Caco-2 (cell line): ENCODE results near the gene GBP4. TPM values are rescaled to one million over a fixed set of nuclear protein-coding genes. Genes with fewer than 3 reads are reported as not detected.

ENCODE experiments used
- BruUV-seq: library from RNA; stranded (reverse); fragments of 400-500 nt; replicated peaks from 2 replicates; lab custom pipeline; 2021; lab: Mats Ljungman, UMichigan
- CTCF ChIA-PET: fragments of 300-600 bp; sonication (Branson Sonifier 250); formaldehyde crosslinking; loops from one replicate; lab custom pipeline; 2022; ENCODE audit warnings: antibody characterized with exemption; lab: Charles Lee
- POLR2A ChIA-PET: fragments of 300-600 bp; sonication (Branson Sonifier 250); formaldehyde crosslinking; loops from one replicate; lab custom pipeline; 2022; ENCODE audit warnings: antibody characterized with exemption; lab: Charles Lee
- DNase-seq, 2 experiments: peaks; one replicate each; pipeline versions ENCODE4 v3.0.0 to v3.0.0-alpha.2; 2020 to 2022
- H3K27me3 ChIP-seq: replicated peaks from 2 replicates; pipeline ENCODE4 v1.6.0; 2011; ENCODE audit warnings: low read length; ENCODE audit not compliant: control insufficient read depth, insufficient read depth
- H3K36me3 ChIP-seq: 2 replicates; pipeline ENCODE4 v1.5.1; 2011; ENCODE audit warnings: low read length; ENCODE audit not compliant: control insufficient read depth, insufficient read depth
- H3K4me1 ChIP-seq: fragments of 250-450 bp; sonication (Bioruptor Pico); 2 replicates; pipeline ENCODE4 v1.5.1; 2020; ENCODE audit warnings: mild to moderate bottlenecking
- H3K4me3 ChIP-seq: 2 replicates; pipeline ENCODE4 v1.5.1; 2011; ENCODE audit warnings: low read depth, mild to moderate bottlenecking, control low read depth, low read length
- H3K9me3 ChIP-seq: fragments of 250-450 bp; sonication (Bioruptor Pico); 2 replicates; pipeline ENCODE4 v1.5.1; 2020; ENCODE audit warnings: mild to moderate bottlenecking, moderate library complexity
- H3K27ac Mint-ChIP-seq: one replicate; pipeline ENCODE4 v1.8.0; 2022; ENCODE audit warnings: mixed read lengths; ENCODE audit not compliant: unreplicated experiment
- H3K27me3 Mint-ChIP-seq: one replicate; pipeline ENCODE4 v1.8.0; 2022; ENCODE audit warnings: mixed read lengths; ENCODE audit not compliant: insufficient read depth, unreplicated experiment
- H3K36me3 Mint-ChIP-seq: one replicate; pipeline ENCODE4 v1.8.0; 2022; ENCODE audit warnings: mild to moderate bottlenecking, mixed read lengths; ENCODE audit not compliant: insufficient read depth, unreplicated experiment
- H3K4me1 Mint-ChIP-seq: one replicate; pipeline ENCODE4 v1.8.0; 2022; ENCODE audit warnings: low read depth, mixed read lengths; ENCODE audit not compliant: unreplicated experiment
- H3K4me3 Mint-ChIP-seq: one replicate; pipeline ENCODE4 v1.8.0; 2022; ENCODE audit warnings: mild to moderate bottlenecking, moderate library complexity, mixed read lengths; ENCODE audit not compliant: unreplicated experiment
- H3K9me3 Mint-ChIP-seq: one replicate; pipeline ENCODE4 v1.8.0; 2022; ENCODE audit warnings: mixed read lengths; ENCODE audit not compliant: unreplicated experiment
- CTCF ChIP-seq, 2 experiments: fragments of 200-600 bp in 1 of 2; IDR thresholded peaks; 1 replicate in 1 of 2; 2 replicates in 1 of 2; pipeline versions ENCODE4 v1.5.1 to v1.8.0; 2011 to 2022; ENCODE audit warnings: antibody characterized with exemption in 1 of 2, control low read depth in 1 of 2, inconsistent platforms in 1 of 2, low read depth in 1 of 2, low read length in 1 of 2, mild to moderate bottlenecking in 1 of 2, moderate library complexity in 1 of 2; ENCODE audit not compliant: insufficient read depth in 1 of 2, severe bottlenecking in 1 of 2, unreplicated experiment in 1 of 2
- intact Hi-C: fragments of 100-400 bp; cut with micrococcal nuclease; formaldehyde crosslinking; loops from one replicate; pipeline ENCODE4 v1.10.0; 2022; ENCODE audit not compliant: unreplicated experiment
- total RNA-seq: library from RNA; stranded (reverse); gene quantifications from 2 replicates; pipeline ENCODE4 v1.2.3, GENCODE V29; 2022

The GBP4 gene
- total RNA-seq, 1 experiment from 2014 or later, result not detected

DNA sequence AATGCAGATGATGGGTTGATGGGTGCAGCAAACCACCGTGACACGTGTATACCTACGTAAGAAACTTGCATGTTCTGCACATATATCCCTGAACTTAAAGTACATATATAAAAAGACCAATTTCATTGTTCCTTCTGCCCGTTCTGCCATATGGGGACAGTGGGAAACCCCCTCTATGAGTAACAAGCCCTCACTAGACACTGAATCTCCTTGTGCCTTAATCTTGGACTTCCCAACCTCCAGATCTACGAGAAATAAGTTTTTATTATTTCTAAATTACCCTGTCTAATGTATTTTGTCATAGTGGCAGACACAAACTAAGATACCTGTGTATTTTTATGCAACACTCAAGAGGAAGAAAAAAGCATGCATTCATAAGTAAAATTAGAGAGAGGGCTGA lies 32.9 kb downstream of the GBP4 start:
- Histone ChIP-seq H3K27me3 (no peaks in the 10 kb centered on the region; the same call in 1 of the 2 replicates), H3K36me3 (no peaks in the 10 kb centered on the region), H3K9me3 (no peaks in the 10 kb centered on the region), H3K4me3 (no peak overlapping the region), H3K4me1 (no peaks in the 10 kb centered on the region)
- no peak for DNase-seq
- H3K36me3 Mint-ChIP-seq, result no peaks in the 10 kb centered on the region
- ChIA-PET CTCF (no interaction called here), POLR2A (no interaction called here)
- no peaks in the 10 kb centered on the region for H3K4me1 Mint-ChIP-seq
- H3K27me3 Mint-ChIP-seq, result no peaks in the 10 kb centered on the region
- intact Hi-C loops, result no loop called here
- H3K9me3 Mint-ChIP-seq, result no peaks in the 10 kb centered on the region
- TF ChIP-seq CTCF (IDR thresholded peaks at IDR 0.05; ENCODE audit: insufficient read depth in 1 of 2, low read depth in 1 of 2, low read length in 1 of 2, severe bottlenecking in 1 of 2, unreplicated experiment in 1 of 2), result no peak
- H3K27ac Mint-ChIP-seq, result no peak overlapping the region
- H3K4me3 Mint-ChIP-seq, result no peak overlapping the region
- BruUV-seq, result no TSS peak

DNA sequence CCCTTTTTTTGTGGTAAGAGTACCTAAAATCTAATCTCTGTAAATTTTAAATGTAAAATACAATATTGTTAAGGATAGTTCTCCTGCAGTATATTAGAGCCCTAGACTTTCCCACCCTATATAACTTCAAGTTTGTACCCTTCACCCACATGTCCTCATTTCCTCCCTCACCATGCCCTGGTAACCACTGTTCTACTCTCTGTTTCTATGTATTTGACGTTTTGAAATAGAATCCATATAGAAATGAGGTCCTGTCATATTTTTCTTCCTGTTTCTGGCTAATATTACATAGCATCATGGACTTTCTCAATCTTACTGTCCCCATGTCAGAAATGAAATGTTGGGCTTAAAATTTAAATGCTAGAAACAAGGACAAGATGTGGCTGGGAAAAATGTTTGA lies 47.7 kb downstream of the GBP4 start:
- no peak overlapping the region for H3K4me3 ChIP-seq
- no peak overlapping the region for H3K27ac Mint-ChIP-seq
- H3K36me3 Mint-ChIP-seq, result no peaks in the 10 kb centered on the region
- no TSS peak for BruUV-seq
- no peaks in the 10 kb centered on the region for H3K9me3 ChIP-seq
- no peaks in the 10 kb centered on the region for H3K4me1 Mint-ChIP-seq
- H3K4me3 Mint-ChIP-seq, result no peak overlapping the region
- intact Hi-C loops, result no loop called here
- no peaks in the 10 kb centered on the region for H3K27me3 ChIP-seq
- no peaks in the 10 kb centered on the region for H3K36me3 ChIP-seq
- TF ChIP-seq CTCF (IDR thresholded peaks at IDR 0.05; ENCODE audit: insufficient read depth in 1 of 2, low read depth in 1 of 2, low read length in 1 of 2, severe bottlenecking in 1 of 2, unreplicated experiment in 1 of 2), result no peak
- DNase-seq, result no peak
- ChIA-PET POLR2A (no interaction called here), CTCF (no interaction called here)
- H3K9me3 Mint-ChIP-seq, result no peaks in the 10 kb centered on the region
- no peaks in the 10 kb centered on the region for H3K4me1 ChIP-seq
- peaks cover 3% of the 10 kb centered on the region for H3K27me3 Mint-ChIP-seq

- H3K4me3 ChIP-seq, result no peak overlapping the region
These were observed 48.8 kb downstream of the GBP4 start for GRCh38 chr1:89149976-89150375.

More at GRCh38 chr1:89149976-89150375, 48.8 kb downstream of the GBP4 start:
- Histone ChIP-seq H3K27me3 (no peaks in the 10 kb centered on the region), H3K9me3 (no peaks in the 10 kb centered on the region), H3K36me3 (no peaks in the 10 kb centered on the region), H3K4me1 (no peaks in the 10 kb centered on the region)
- H3K36me3 Mint-ChIP-seq, result no peaks in the 10 kb centered on the region
- DNase-seq, result no peak
- ChIA-PET POLR2A (no interaction called here), CTCF (no interaction called here)
- H3K4me3 Mint-ChIP-seq, result no peak overlapping the region
- no peaks in the 10 kb centered on the region for H3K4me1 Mint-ChIP-seq
- TF ChIP-seq CTCF (IDR thresholded peaks at IDR 0.05; ENCODE audit: insufficient read depth in 1 of 2, low read depth in 1 of 2, low read length in 1 of 2, severe bottlenecking in 1 of 2, unreplicated experiment in 1 of 2), result no peak
- no TSS peak for BruUV-seq
- H3K27me3 Mint-ChIP-seq, result no peaks in the 10 kb centered on the region
- no peaks in the 10 kb centered on the region for H3K9me3 Mint-ChIP-seq
- no peak overlapping the region for H3K27ac Mint-ChIP-seq
- intact Hi-C loops, result loop anchor here (1.0 to 10.0 kb wide), 2 partner anchors 152 to 305 kb away; no protein-coding TSS in a partner anchor
